ENCODE results near the gene METTL23.

DNA sequence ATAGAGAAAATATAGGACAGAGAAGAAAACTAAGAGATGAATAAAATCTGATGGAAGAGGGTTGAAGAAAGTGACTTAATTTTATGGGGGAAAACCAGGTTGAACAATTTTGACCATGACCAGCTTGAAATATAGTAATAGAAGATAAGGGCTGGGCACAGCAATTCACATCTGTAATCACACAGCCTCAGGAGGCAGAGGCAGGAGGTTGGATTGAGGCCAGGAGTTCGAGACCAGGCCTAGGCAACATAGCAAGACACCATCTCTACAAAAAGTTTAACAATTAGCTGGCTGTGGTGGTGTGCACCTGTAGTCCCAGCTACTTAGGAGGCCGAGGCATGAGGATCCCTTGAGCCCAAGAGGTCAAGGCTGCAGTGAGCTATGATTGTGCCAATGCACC is 24.6 kb upstream of the METTL23 start:
- no peak for TF ChIP-seq ZFP3 (CRISPR knock-in tag; IDR thresholded peaks at IDR 0.05)
- no peak for TF ChIP-seq ISL1 (CRISPR knock-in tag; IDR thresholded peaks at IDR 0.05)
- TF ChIP-seq, protein P1, sequence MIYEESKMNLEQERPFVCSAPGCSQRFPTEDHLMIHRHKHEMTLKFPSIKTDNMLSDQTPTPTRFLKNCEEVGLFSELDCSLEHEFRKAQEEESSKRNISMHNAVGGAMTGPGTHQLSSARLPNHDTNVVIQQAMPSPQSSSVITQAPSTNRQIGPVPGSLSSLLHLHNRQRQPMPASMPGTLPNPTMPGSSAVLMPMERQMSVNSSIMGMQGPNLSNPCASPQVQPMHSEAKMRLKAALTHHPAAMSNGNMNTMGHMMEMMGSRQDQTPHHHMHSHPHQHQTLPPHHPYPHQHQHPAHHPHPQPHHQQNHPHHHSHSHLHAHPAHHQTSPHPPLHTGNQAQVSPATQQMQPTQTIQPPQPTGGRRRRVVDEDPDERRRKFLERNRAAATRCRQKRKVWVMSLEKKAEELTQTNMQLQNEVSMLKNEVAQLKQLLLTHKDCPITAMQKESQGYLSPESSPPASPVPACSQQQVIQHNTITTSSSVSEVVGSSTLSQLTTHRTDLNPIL (CRISPR knock-in tag; IDR thresholded peaks at IDR 0.05; ENCODE audit: low read depth), result no peak
- no peak for TF ChIP-seq OSR1 (CRISPR knock-in tag; IDR thresholded peaks at IDR 0.05)
- no peak for TF ChIP-seq ESRRG (CRISPR knock-in tag; IDR thresholded peaks at IDR 0.05)
- no peak for TF ChIP-seq ARNTL (CRISPR knock-in tag; IDR thresholded peaks at IDR 0.05; ENCODE audit: borderline replicate concordance, low read depth)
- TF ChIP-seq, protein P2, sequence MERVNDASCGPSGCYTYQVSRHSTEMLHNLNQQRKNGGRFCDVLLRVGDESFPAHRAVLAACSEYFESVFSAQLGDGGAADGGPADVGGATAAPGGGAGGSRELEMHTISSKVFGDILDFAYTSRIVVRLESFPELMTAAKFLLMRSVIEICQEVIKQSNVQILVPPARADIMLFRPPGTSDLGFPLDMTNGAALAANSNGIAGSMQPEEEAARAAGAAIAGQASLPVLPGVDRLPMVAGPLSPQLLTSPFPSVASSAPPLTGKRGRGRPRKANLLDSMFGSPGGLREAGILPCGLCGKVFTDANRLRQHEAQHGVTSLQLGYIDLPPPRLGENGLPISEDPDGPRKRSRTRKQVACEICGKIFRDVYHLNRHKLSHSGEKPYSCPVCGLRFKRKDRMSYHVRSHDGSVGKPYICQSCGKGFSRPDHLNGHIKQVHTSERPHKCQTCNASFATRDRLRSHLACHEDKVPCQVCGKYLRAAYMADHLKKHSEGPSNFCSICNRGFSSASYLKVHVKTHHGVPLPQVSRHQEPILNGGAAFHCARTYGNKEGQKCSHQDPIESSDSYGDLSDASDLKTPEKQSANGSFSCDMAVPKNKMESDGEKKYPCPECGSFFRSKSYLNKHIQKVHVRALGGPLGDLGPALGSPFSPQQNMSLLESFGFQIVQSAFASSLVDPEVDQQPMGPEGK (CRISPR knock-in tag; IDR thresholded peaks at IDR 0.05; ENCODE audit: borderline replicate concordance), result no peak
- TF ChIP-seq, protein P3, sequence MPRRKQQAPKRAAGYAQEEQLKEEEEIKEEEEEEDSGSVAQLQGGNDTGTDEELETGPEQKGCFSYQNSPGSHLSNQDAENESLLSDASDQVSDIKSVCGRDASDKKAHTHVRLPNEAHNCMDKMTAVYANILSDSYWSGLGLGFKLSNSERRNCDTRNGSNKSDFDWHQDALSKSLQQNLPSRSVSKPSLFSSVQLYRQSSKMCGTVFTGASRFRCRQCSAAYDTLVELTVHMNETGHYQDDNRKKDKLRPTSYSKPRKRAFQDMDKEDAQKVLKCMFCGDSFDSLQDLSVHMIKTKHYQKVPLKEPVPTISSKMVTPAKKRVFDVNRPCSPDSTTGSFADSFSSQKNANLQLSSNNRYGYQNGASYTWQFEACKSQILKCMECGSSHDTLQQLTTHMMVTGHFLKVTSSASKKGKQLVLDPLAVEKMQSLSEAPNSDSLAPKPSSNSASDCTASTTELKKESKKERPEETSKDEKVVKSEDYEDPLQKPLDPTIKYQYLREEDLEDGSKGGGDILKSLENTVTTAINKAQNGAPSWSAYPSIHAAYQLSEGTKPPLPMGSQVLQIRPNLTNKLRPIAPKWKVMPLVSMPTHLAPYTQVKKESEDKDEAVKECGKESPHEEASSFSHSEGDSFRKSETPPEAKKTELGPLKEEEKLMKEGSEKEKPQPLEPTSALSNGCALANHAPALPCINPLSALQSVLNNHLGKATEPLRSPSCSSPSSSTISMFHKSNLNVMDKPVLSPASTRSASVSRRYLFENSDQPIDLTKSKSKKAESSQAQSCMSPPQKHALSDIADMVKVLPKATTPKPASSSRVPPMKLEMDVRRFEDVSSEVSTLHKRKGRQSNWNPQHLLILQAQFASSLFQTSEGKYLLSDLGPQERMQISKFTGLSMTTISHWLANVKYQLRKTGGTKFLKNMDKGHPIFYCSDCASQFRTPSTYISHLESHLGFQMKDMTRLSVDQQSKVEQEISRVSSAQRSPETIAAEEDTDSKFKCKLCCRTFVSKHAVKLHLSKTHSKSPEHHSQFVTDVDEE (CRISPR knock-in tag; IDR thresholded peaks at IDR 0.05), result no peak
- no peak for TF ChIP-seq ZNF70 (CRISPR knock-in tag; IDR thresholded peaks at IDR 0.05)
- TF ChIP-seq RARB (CRISPR knock-in tag; IDR thresholded peaks at IDR 0.05), result no peak
